Pancreas (tissue), 10 donors: ENCODE results near the gene RAPGEF3. TPM values are rescaled to one million over a fixed set of nuclear protein-coding genes. Genes with fewer than 3 reads are reported as not detected.

Experiments used
- ATAC-seq, 4 donors: fragments of 200-7000 bp; cut with Tn5 transposase; one replicate each; pipeline versions ENCODE4 v1.8.0 to v1.9.1; 2020; ENCODE audit warnings: mild to moderate bottlenecking in 4 of 4, moderate library complexity in 4 of 4
- DNase-seq, 6 donors: peaks; one replicate each; pipeline ENCODE4 v3.0.0-alpha.2; 2020
- FAIRE-seq: peaks from 2 replicates; lab custom pipeline; 2012; peaks lifted over from hg19 to GRCh38; lab: Jason Lieb, UNC
- H3K27ac ChIP-seq, 4 donors: fragments of 200-600 bp; sonication (generic); 1 replicate in 3 of 4; 2 replicates in 1 of 4; pipeline versions ENCODE4 v1.5.0 to v1.8.0; 2020
- H3K27me3 ChIP-seq, 4 donors: fragments of 200-600 bp; one replicate each; pipeline ENCODE4 v1.8.0; 2021
- H3K36me3 ChIP-seq, 3 donors: fragments of 200-600 bp; sonication (generic) in 1 of 3; one replicate each; pipeline versions ENCODE4 v1.5.0 to v1.8.0; 2020 to 2021
- H3K4me1 ChIP-seq, 3 donors: fragments of 200-600 bp; one replicate each; pipeline ENCODE4 v1.8.0; 2021
- H3K4me3 ChIP-seq, 4 donors: fragments of 200-600 bp; sonication (generic) in 2 of 4; one replicate each; pipeline versions ENCODE4 v1.5.0 to v1.8.0; 2020 to 2021
- H3K9me3 ChIP-seq, 4 donors: fragments of 200-600 bp; one replicate each; pipeline ENCODE4 v1.8.0; 2021
- WGBS, 2 donors: extraction: QIAGEN DNeasy Blood & Tissue Kit; methylation state at CpG; one replicate each; pipeline ENCODE4 v1.1.7; 2013; 5-methylcytosine and 5-hydroxymethylcytosine counted together
- intact Hi-C, 3 donors: fragments of 100-400 bp; cut with DNase I; formaldehyde crosslinking; loops; one replicate each; pipeline versions ENCODE4 v1.11.1 to v1.14.2; 2022
- polyA plus RNA-seq, 2 donors: library from polyadenylated mRNA; stranded (reverse); fragments of 200-250 nt; gene quantifications; one replicate each; pipeline ENCODE4 v1.2.3, GENCODE V29; 2013
- total RNA-seq, 6 donors: library from RNA; stranded (reverse); fragmentation: NEBNext Ultra II Directional in 4 of 6; extraction: Animal tissue kit (Norgen Biotek cat#: 25700) in 4 of 6; gene quantifications; one replicate each; pipeline versions ENCODE4 v1.2.1 to v1.2.4, GENCODE V29; 2021 to 2023
- TF ChIP-seq, protein P1 (sequence below), 4 donors: fragments of 200-600 bp; sonication (generic) in 3 of 4; IDR thresholded peaks; one replicate each; pipeline versions ENCODE4 v1.5.0 to v1.8.0; 2021; ENCODE audit warnings: antibody characterized with exemption in 4 of 4
- donor health status: healthy with polysubstance abuse.
- donor health status: DM: no; HTN: no; CAD: no; lungs with moderate emphysema.
- donor health status: DM: no; HTN: no; CAD: no.
- donor health status: control.
- donor health status: control.
- donor health status: Bipolar disorder and iron deficiency.
- donor health status: DM: yes; HTN: yes; CAD: no.
- donor health status: DM: no; HTN: no; CAD: no.
- donor health status: DM: no; HTN: no; CAD: no.
- donor health status: DM: yes; HTN: yes; CAD: no.

Gene RAPGEF3
- total and polyA plus RNA-seq, 8 donors = 2.5 to 54.4 (median 5.5) TPM

DNA sequence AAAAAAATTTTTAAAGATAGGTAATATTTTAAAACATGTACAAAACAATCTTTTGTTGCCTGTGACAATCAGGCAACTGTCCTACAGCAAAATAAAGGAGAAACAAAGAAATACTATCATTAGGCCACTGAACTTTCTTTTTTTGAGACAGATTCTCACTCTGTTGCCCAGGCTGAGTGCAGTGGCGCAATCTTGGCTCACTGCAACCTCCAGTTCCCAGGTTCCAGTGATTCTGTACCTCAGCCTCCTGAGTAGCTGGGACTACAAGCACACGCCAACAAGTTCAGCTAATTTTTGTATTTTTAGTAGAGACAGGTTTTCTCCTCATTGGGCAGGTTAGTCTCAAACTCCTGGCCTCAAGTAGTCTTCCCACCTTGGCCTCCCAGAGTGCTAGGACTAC, 69.5 kb downstream of the RAPGEF3 start:
- Histone ChIP-seq H3K9me3 (no peaks in the 10 kb centered on the region), H3K36me3 (peaks cover 0 to 6% (median 0%) of the 10 kb centered on the region in 3 donors), H3K4me3 (no peak overlapping the region), H3K4me1 (no peaks in the 10 kb centered on the region), H3K27me3 (no peaks in the 10 kb centered on the region), H3K27ac (no peak overlapping the region)
- FAIRE-seq = no peak
- intact Hi-C loops = loop anchor here in 1 of 3 donors (10.0 kb wide), 1 partner anchor 654 kb away; no protein-coding TSS in a partner anchor
- TF ChIP-seq, protein P1, sequence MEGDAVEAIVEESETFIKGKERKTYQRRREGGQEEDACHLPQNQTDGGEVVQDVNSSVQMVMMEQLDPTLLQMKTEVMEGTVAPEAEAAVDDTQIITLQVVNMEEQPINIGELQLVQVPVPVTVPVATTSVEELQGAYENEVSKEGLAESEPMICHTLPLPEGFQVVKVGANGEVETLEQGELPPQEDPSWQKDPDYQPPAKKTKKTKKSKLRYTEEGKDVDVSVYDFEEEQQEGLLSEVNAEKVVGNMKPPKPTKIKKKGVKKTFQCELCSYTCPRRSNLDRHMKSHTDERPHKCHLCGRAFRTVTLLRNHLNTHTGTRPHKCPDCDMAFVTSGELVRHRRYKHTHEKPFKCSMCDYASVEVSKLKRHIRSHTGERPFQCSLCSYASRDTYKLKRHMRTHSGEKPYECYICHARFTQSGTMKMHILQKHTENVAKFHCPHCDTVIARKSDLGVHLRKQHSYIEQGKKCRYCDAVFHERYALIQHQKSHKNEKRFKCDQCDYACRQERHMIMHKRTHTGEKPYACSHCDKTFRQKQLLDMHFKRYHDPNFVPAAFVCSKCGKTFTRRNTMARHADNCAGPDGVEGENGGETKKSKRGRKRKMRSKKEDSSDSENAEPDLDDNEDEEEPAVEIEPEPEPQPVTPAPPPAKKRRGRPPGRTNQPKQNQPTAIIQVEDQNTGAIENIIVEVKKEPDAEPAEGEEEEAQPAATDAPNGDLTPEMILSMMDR (IDR thresholded peaks at IDR 0.05) = no peak
- WGBS, 2 donors = 92 to 100% methylated on average over 2 of the region's 2 CpGs
- no peak for ATAC-seq
- DNase-seq = no peak

DNA sequence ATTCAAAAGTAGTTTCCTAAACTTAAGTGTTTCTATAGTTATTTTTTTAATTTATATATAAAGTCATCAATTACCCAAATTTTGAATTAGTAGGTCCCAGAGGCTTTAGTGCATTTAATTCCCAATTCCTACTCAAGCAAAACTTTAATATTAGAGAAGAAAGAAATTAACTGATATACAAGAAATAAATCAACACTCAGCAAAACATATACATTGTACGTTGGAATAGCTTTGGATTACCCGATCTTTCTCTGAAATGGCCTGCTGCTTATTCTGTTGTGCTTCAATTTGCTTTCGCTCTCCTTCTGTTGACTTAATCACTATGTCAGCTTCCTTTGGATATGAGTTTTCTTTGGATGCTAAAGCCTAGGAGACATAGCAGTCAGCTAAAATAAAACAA, 71.0 kb downstream of the RAPGEF3 start:
- DNase-seq (no peak), FAIRE-seq (no peak), ATAC-seq (no peak)
- TF ChIP-seq, protein P1 (IDR thresholded peaks at IDR 0.05) = no peak
- Histone ChIP-seq H3K4me3 (no peak overlapping the region), H3K36me3 (peaks cover 0 to 6% (median 0%) of the 10 kb centered on the region in 3 donors), H3K9me3 (no peaks in the 10 kb centered on the region), H3K27me3 (no peaks in the 10 kb centered on the region), H3K27ac (no peak overlapping the region), H3K4me1 (no peaks in the 10 kb centered on the region)
- intact Hi-C loops = loop anchor here in 1 of 3 donors (10.0 kb wide), 1 partner anchor 653 kb away; no protein-coding TSS in a partner anchor
- WGBS, 2 donors = 63 to 94% methylated on average over 3 of the region's 3 CpGs

DNA sequence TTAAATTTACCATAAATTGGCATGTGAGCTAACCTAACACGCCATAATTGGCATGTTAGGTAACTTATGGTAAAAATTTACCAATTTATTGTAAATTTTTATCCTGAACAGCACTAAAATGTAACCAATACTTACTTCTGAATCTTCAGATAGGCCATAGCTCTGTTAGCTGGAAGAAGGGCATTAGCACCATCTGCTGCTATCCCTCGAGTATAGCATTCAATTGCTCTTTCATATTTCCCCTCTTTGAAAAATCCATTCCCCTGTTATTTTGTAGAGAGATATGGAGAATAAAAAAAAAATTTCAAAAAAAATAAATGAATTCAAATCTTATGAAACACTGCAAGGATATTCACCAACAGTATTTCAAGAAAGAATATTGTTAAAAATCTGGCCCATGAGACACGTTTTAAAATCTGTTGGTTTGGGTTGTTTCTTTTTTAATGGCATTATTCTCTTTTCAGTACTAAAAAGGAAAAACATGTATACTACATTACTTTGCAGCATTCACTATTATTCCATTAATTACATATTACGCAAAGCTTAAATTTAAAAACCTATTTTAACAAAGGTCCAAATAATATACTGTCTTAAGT, 71.9 kb downstream of the RAPGEF3 start:
- peak; percentile 96 for FAIRE-seq
- Histone ChIP-seq H3K27ac (no peak overlapping the region), H3K27me3 (no peaks in the 10 kb centered on the region), H3K4me3 (no peak overlapping the region), H3K4me1 (no peaks in the 10 kb centered on the region), H3K36me3 (peaks cover 0 to 6% (median 0%) of the 10 kb centered on the region in 3 donors), H3K9me3 (no peaks in the 10 kb centered on the region)
- 73 to 82% methylated on average over 4 of the region's 4 CpGs for WGBS, 2 donors
- TF ChIP-seq, protein P1 (IDR thresholded peaks at IDR 0.05) = peak in 1 of 4 donors; percentile 20
- intact Hi-C loops = loop anchor here in 1 of 3 donors (10.0 kb wide), 1 partner anchor 652 kb away; no protein-coding TSS in a partner anchor
- no peak for DNase-seq
- ATAC-seq = peak in 3 of 4 donors; percentile 67 to 77 (median 74)

Other genes with a start within 250 kb of the RAPGEF3 start
- 10 to 100 TPM in 2 of 6 donors, 1 to 10 TPM in 4; 6.0 to 12.1 (median 9.2) TPM for gene RPAP3, start 52.9 kb downstream of the RAPGEF3 start, total RNA-seq
- 1 to 10 TPM; 3.3 to 8.8 TPM for gene RPAP3, start 52.9 kb downstream of the RAPGEF3 start, polyA plus RNA-seq
- under 1 TPM in 1 of 6 donors, not detected in 5; 0.20 TPM for gene ENDOU, start 33.4 kb downstream of the RAPGEF3 start, total RNA-seq
- gene ENDOU, start 33.4 kb downstream of the RAPGEF3 start, polyA plus RNA-seq = under 1 TPM; 0.11 to 0.23 TPM
- gene SLC48A1, start 14.4 kb upstream of the RAPGEF3 start, total RNA-seq = 10 to 100 TPM; 12.2 to 17.2 (median 13.9) TPM
- gene SLC48A1, start 14.4 kb upstream of the RAPGEF3 start, polyA plus RNA-seq = 10 to 100 TPM; 12.4 to 14.2 TPM
- 10 to 100 TPM; 17.9 to 45.5 (median 20.1) TPM for gene HDAC7, start 61.0 kb upstream of the RAPGEF3 start, total RNA-seq
- gene HDAC7, start 61.0 kb upstream of the RAPGEF3 start, polyA plus RNA-seq = 10 to 100 TPM; 36.6 to 48.1 TPM
- 1 to 10 TPM; 1.3 to 5.5 (median 3.5) TPM for gene VDR, start 146.1 kb upstream of the RAPGEF3 start, total RNA-seq
- 1 to 10 TPM; 1.2 to 1.7 TPM for gene VDR, start 146.1 kb upstream of the RAPGEF3 start, polyA plus RNA-seq
- gene TMEM106C, start 204.7 kb upstream of the RAPGEF3 start, total RNA-seq = 10 to 100 TPM; 25.6 to 42.1 (median 31.7) TPM
- 10 to 100 TPM; 24.7 to 44.7 TPM for gene TMEM106C, start 204.7 kb upstream of the RAPGEF3 start, polyA plus RNA-seq
- under 1 TPM in 1 of 6 donors, not detected in 5; 0.06 TPM for gene COL2A1, start 245.6 kb upstream of the RAPGEF3 start, total RNA-seq
- gene COL2A1, start 245.6 kb upstream of the RAPGEF3 start, polyA plus RNA-seq = under 1 TPM; 0.04 to 0.12 TPM